Prostate gland (tissue), 2 donors: ENCODE data around the gene RPL13.

Source experiments
- POLR2A ChIP-seq: fragments of 450-650 bp; IDR thresholded peaks from one replicate; pipeline ENCODE4 v1.6.1; 2016; ENCODE audit warnings: antibody characterized with exemption, mild to moderate bottlenecking
- POLR2AphosphoS5 ChIP-seq: sonication (generic); formaldehyde crosslinking; IDR thresholded peaks from one replicate; pipeline ENCODE4 v1.6.1; 2017; ENCODE audit warnings: antibody characterized with exemption
- TF ChIP-seq, protein P1 (sequence below), 4 experiments: fragments of 200-600 bp in 2 of 4; fragments of 450-650 bp in 2 of 4; sonication (generic) in 2 of 4; IDR thresholded peaks; 1 replicate in 3 of 4; 2 replicates in 1 of 4; pipeline ENCODE4 v1.5.1; 2016 to 2019; ENCODE audit warnings: antibody characterized with exemption in 4 of 4, mild to moderate bottlenecking in 2 of 4, moderate library complexity in 2 of 4

DNA sequence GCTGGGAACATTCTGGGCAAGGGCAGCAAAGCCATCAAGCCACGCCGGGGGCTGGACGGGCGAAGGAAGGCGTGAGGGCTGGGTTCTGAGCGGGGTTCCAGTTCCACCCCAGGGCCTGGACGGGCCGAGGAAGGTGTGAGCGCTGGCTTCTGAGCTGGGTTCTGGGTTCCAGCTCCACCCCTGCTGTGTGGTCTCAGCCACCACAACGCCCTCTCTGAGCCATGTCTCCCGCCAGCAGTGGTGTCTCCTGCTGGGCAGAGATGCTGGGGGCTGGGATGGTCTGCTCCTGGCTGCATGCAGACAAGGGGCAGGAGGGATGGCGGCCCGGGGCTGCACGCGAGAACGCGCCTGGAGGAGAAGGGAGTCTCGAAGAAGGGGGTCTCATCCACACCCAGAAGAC, 11.2 kb downstream of the RPL13 start:
- TF ChIP-seq POLR2A (no peak), POLR2AphosphoS5 (no peak)
- TF ChIP-seq, protein P1, sequence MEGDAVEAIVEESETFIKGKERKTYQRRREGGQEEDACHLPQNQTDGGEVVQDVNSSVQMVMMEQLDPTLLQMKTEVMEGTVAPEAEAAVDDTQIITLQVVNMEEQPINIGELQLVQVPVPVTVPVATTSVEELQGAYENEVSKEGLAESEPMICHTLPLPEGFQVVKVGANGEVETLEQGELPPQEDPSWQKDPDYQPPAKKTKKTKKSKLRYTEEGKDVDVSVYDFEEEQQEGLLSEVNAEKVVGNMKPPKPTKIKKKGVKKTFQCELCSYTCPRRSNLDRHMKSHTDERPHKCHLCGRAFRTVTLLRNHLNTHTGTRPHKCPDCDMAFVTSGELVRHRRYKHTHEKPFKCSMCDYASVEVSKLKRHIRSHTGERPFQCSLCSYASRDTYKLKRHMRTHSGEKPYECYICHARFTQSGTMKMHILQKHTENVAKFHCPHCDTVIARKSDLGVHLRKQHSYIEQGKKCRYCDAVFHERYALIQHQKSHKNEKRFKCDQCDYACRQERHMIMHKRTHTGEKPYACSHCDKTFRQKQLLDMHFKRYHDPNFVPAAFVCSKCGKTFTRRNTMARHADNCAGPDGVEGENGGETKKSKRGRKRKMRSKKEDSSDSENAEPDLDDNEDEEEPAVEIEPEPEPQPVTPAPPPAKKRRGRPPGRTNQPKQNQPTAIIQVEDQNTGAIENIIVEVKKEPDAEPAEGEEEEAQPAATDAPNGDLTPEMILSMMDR (IDR thresholded peaks at IDR 0.05): no peak
